HT1080 (cell line): Measurements from ENCODE around the gene ADAM33. TPM values are rescaled to one million over a fixed set of nuclear protein-coding genes. Genes with fewer than 3 reads are reported as not detected.

Experiments used
- DNase-seq: peaks from one replicate; pipeline ENCODE4 v3.0.0-alpha.2; 2015; ENCODE audit warnings: low read depth
- polyA plus RNA-seq, 2 experiments: library from polyadenylated mRNA; depleted of rRNA; stranded (reverse); fragments of >200 nt; gene quantifications; 2 replicates each; pipeline ENCODE4 v1.2.3, GENCODE V29; 2015
- total RNA-seq: library from RNA; depleted of rRNA; stranded (reverse); fragments of >200 nt; shearing (Covaris generic); gene quantifications from 2 replicates; pipeline ENCODE4 v1.2.3, GENCODE V29; 2014; rRNA removed

ADAM33 gene
- total RNA-seq, result not detected in 2 replicates
- not detected in 2 replicates for polyA plus RNA-seq (2015; cell fraction: cytosol; rRNA removed)
- polyA plus RNA-seq (2015; cell fraction: nucleus; rRNA removed), result 0.08 and 0.15 TPM in 2 replicates

GRCh38 chr20:3681931-3682781, at the start of gene ADAM33:
ADAM33 (minus strand) TSS chr20:3682010; CDS start chr20:3682004, 6 bp downstream.
- DNase-seq, result no peak

- no peak for DNase-seq
These were observed 49.2 kb upstream of the ADAM33 start for GRCh38 chr20:3730803-3731672.

- DNase-seq, result no peak
These were observed 48.2 kb upstream of the ADAM33 start for GRCh38 chr20:3729811-3730540.

GRCh38 chr20:3729378-3729777, 47.6 kb upstream of the ADAM33 start:
- no peak for DNase-seq

GRCh38 chr20:3728876-3729275, 47.1 kb upstream of the ADAM33 start:
- DNase-seq, result no peak

GRCh38 chr20:3728354-3728753, 46.5 kb upstream of the ADAM33 start:
- no peak for DNase-seq

GRCh38 chr20:3727401-3728021, 45.7 kb upstream of the ADAM33 start:
- DNase-seq, result peak; percentile 41

- no peak for DNase-seq
These were observed 42.5 kb upstream of the ADAM33 start for GRCh38 chr20:3724356-3724755.

GRCh38 chr20:3723284-3723683, 41.5 kb upstream of the ADAM33 start:
- no peak for DNase-seq

- DNase-seq, result no peak
These were observed 40.1 kb upstream of the ADAM33 start for GRCh38 chr20:3721912-3722311.

GRCh38 chr20:3720626-3721025, 38.8 kb upstream of the ADAM33 start:
- no peak for DNase-seq

- DNase-seq, result no peak
These were observed 38.3 kb upstream of the ADAM33 start for GRCh38 chr20:3720068-3720467.

GRCh38 chr20:3719046-3719445, 37.2 kb upstream of the ADAM33 start:
- no peak for DNase-seq

GRCh38 chr20:3716195-3716834, 34.5 kb upstream of the ADAM33 start:
- DNase-seq, result peak; percentile 49

- no peak for DNase-seq
These were observed 32.3 kb upstream of the ADAM33 start for GRCh38 chr20:3714092-3714491.

- DNase-seq, result no peak
These were observed 30.6 kb upstream of the ADAM33 start, which contains the start of gene SIGLEC1 for GRCh38 chr20:3712279-3712873. SIGLEC1 (minus strand) TSS chr20:3712600; CDS start chr20:3707128, 5,472 bp downstream.

GRCh38 chr20:3711484-3711941, 29.7 kb upstream of the ADAM33 start:
- no peak for DNase-seq

- peak; percentile 47 for DNase-seq
These were observed 29.1 kb upstream of the ADAM33 start for GRCh38 chr20:3710703-3711483.

- no peak for DNase-seq
These were observed 28.2 kb upstream of the ADAM33 start for GRCh38 chr20:3710011-3710466.
